ENCODE results near the gene GSTM4.

- TF ChIP-seq CTCF (IDR thresholded peaks at IDR 0.05): peak; percentile 80 to 98 (median 85)
- TF ChIP-seq POLR2A (IDR thresholded peaks at IDR 0.05): no peak
Measured at GRCh38 chr1:109640285-109640865, 15.5 kb upstream of the GSTM4 start.

Measured in thyroid gland (tissue), 4 donors.